GM23338 (cell line): ENCODE results near the gene CAMTA1.

Experiments used
- CREB1 ChIP-seq: fragments of 250-450 bp; sonication (Bioruptor Pico); IDR thresholded peaks from 2 replicates; pipeline ENCODE4 v1.5.0; 2020; ENCODE audit warnings: low read depth, mild to moderate bottlenecking, moderate library complexity
- CTCF ChIP-seq, 2 experiments: fragments of 200-600 bp in 1 of 2; sonication (generic) in 1 of 2; conservative IDR thresholded peaks; 2 replicates each; pipeline versions ENCODE4 v1.5.1 to v1.6.1; 2016 to 2017; ENCODE audit warnings: antibody characterized with exemption in 2 of 2, low read depth in 2 of 2, mild to moderate bottlenecking in 2 of 2, moderate library complexity in 1 of 2
- ETS1 ChIP-seq: IDR thresholded peaks from 2 replicates; pipeline ENCODE4 v1.6.1; 2016; ENCODE audit warnings: antibody characterized with exemption
- EZH2 ChIP-seq: fragments of 200-600 bp; sonication (generic); IDR thresholded peaks from one replicate; pipeline ENCODE4 v1.8.0; 2017; ENCODE audit warnings: antibody characterized with exemption, mild to moderate bottlenecking, low read depth; ENCODE audit not compliant: unreplicated experiment
- EZH2phosphoT487 ChIP-seq: fragments of 200-600 bp; sonication (generic); IDR thresholded peaks from one replicate; pipeline ENCODE4 v1.8.1; 2018; ENCODE audit warnings: antibody characterized with exemption; ENCODE audit not compliant: unreplicated experiment
- JUNB ChIP-seq: IDR thresholded peaks from one replicate; pipeline ENCODE4 v1.6.1; 2016; ENCODE audit warnings: antibody characterized with exemption; ENCODE audit not compliant: unreplicated experiment
- POLR2AphosphoS5 ChIP-seq: IDR thresholded peaks from 2 replicates; pipeline ENCODE4 v1.6.1; 2016; ENCODE audit warnings: antibody characterized with exemption, low read depth
- REST ChIP-seq: IDR thresholded peaks from one replicate; pipeline ENCODE4 v1.6.1; 2018; ENCODE audit warnings: antibody characterized with exemption; ENCODE audit not compliant: unreplicated experiment
- STAT1 ChIP-seq: IDR thresholded peaks from one replicate; pipeline ENCODE4 v1.6.1; 2016; ENCODE audit warnings: antibody characterized with exemption; ENCODE audit not compliant: unreplicated experiment
- ZNF114 ChIP-seq: fragments of 250-450 bp; sonication (Bioruptor Pico); IDR thresholded peaks from 2 replicates; pipeline ENCODE4 v1.5.0; 2020; ENCODE audit warnings: mild to moderate bottlenecking, moderate library complexity
- ZNF331 ChIP-seq: fragments of 250-450 bp; sonication (Bioruptor Pico); IDR thresholded peaks from 2 replicates; pipeline ENCODE4 v1.5.0; 2020; ENCODE audit warnings: low read depth, mild to moderate bottlenecking, moderate library complexity

DNA sequence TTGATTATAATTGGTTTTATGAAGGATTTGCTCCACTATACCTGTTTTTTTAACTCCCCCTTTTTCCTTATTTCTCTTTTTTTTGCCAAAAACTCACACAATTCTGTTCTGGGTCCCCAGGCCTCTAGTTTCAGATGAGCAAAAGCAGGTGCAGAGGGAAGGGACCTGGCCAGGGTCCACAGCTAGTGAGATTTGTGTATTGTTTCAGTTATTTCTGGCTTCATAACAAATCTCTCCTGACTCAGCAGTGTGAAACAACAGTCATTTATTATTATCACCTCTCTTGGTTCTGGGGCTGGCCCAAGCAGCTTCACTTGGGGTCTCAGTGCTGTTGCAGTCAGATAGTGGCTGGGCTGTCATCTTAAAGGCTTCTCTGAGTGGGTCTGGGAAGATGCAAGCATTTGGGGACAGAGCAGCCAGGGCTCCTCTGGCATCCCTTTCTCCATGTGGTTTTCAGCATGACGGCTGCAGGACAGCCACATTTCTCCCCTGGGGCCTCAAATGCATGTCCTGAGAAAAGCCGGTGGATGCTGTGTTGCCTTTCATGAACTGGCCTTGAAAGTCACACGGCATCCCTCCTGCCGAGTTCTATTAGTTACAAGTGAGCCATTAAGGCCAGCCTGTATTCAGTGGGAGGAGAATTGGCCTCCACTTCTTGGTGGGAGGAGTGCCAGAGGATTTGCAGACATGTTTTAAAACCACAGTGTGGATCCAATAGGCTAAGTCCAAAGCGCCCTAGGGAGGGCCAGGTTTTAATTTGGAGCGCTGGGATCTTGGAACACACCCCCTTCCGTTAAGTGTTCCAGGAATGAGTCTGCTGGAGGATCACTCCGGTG is 137.1 kb downstream of the CAMTA1 start:
- TF ChIP-seq CTCF (conservative IDR thresholded peaks at IDR 0.05; ENCODE audit: low read depth in 2 of 2) (no peak), POLR2AphosphoS5 (no peak), REST (no peak), EZH2 (no peak), STAT1 (no peak), ZNF114 (no peak), ETS1 (no peak), EZH2phosphoT487 (no peak), CREB1 (CRISPR knock-in tag) (no peak), ZNF331 (CRISPR knock-in tag) (no peak), JUNB (no peak)
